PC-3 (cell line): Measurements from ENCODE around the gene SYT7.

Experiments used
- CTCF ChIP-seq: fragments of 300-600 bp; sonication (generic); conservative IDR thresholded peaks from 2 replicates; pipeline ENCODE4 v1.5.1; 2017; ENCODE audit warnings: antibody characterized with exemption, low read depth, mild to moderate bottlenecking, low read length
- EZH2 ChIP-seq: fragments of 300-600 bp; sonication (generic); IDR thresholded peaks from one replicate; pipeline ENCODE4 v1.6.1; 2017; ENCODE audit warnings: antibody characterized with exemption, mild to moderate bottlenecking, low read length; ENCODE audit not compliant: unreplicated experiment
- EZH2phosphoT487 ChIP-seq: fragments of 300-600 bp; sonication (generic); IDR thresholded peaks from 2 replicates; pipeline ENCODE4 v1.6.1; 2018; ENCODE audit warnings: mild to moderate bottlenecking, antibody characterized with exemption, low read length, borderline replicate concordance

DNA sequence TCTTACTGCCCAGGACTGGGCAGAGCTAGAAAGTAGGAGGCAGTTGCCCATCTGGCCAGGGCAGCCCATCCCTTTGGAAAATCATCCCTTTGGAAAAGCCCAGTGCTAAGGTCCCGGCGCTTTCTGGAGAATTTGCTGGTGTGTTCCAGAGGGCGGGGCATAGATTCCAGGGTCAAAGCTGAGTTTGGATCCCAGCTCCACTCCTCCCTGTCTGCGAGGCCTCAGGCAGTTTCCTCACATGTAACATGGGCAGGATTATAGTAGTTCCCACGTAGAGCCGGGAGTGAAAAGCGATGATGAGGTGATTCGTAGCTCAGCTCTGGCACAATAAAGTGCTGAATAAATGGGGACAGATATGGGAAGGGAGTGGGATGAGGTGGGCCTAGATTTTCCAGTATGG, 103.8 kb downstream of the SYT7 start:
- TF ChIP-seq CTCF (no peak), EZH2 (no peak), EZH2phosphoT487 (no peak)
